H1 (cell line): Measurements from ENCODE around the gene FOSL1. TPM values are rescaled to one million over a fixed set of nuclear protein-coding genes. Genes with fewer than 3 reads are reported as not detected.

Experiments
- BACH1 ChIP-seq: IDR thresholded peaks from 2 replicates; pipeline ENCODE4 v1.6.1; 2012; ENCODE audit warnings: low read length, improper control_type of control experiment
- BCL11A ChIP-seq, 2 experiments: IDR thresholded peaks; one replicate each; pipeline ENCODE4 v1.6.1; 2011; ENCODE audit warnings: low read depth in 2 of 2, low read length in 2 of 2, mild to moderate bottlenecking in 2 of 2
- BRCA1 ChIP-seq: IDR thresholded peaks from 2 replicates; pipeline ENCODE4 v1.6.1; 2012; ENCODE audit warnings: low read depth, low read length, improper control_type of control experiment
- CREB1 ChIP-seq: IDR thresholded peaks from 2 replicates; pipeline ENCODE4 v1.6.1; 2012; ENCODE audit warnings: inconsistent platforms
- CTCF ChIP-seq, 3 experiments: IDR thresholded peaks; 1 replicate in 2 of 3; 2 replicates in 1 of 3; pipeline versions ENCODE4 v1.5.1 to v1.6.1; 2011; ENCODE audit warnings: low read length in 3 of 3, mild to moderate bottlenecking in 3 of 3, inconsistent platforms in 2 of 3, low read depth in 1 of 3, moderate library complexity in 1 of 3; ENCODE audit not compliant: insufficient read depth in 1 of 3; ENCODE audit errors: control extremely low read depth in 1 of 3
- E2F6 ChIP-seq: IDR thresholded peaks from 2 replicates; pipeline ENCODE4 v1.6.1; 2012; ENCODE audit warnings: inconsistent platforms
- EP300 ChIP-seq, 2 experiments: IDR thresholded peaks; 1 replicate in 1 of 2; 2 replicates in 1 of 2; pipeline ENCODE4 v1.6.1; 2011 to 2012; ENCODE audit warnings: low read depth in 2 of 2, low read length in 2 of 2, mild to moderate bottlenecking in 2 of 2, borderline replicate concordance in 1 of 2, inconsistent platforms in 1 of 2, moderate library complexity in 1 of 2
- EZH2 ChIP-seq: fragments of 200-600 bp; sonication (generic); IDR thresholded peaks from 2 replicates; pipeline ENCODE4 v1.7.1; 2012; ENCODE audit warnings: low read depth, mild to moderate bottlenecking, moderate library complexity, low read length, inconsistent platforms; ENCODE audit not compliant: severe bottlenecking
- HDAC2 ChIP-seq, 2 experiments: fragments of 300-600 bp in 1 of 2; sonication (generic) in 1 of 2; IDR thresholded peaks; 2 replicates each; pipeline ENCODE4 v1.6.1; 2011 to 2012; ENCODE audit warnings: low read depth in 2 of 2, low read length in 2 of 2, mild to moderate bottlenecking in 2 of 2, moderate library complexity in 2 of 2, borderline replicate concordance in 1 of 2, inconsistent platforms in 1 of 2
- JUND ChIP-seq: IDR thresholded peaks from 2 replicates; pipeline ENCODE4 v1.6.1; 2011; ENCODE audit warnings: mild to moderate bottlenecking, improper control_type of control experiment, low read length
- KDM1A ChIP-seq: fragments of 200-600, 300-600 bp; sonication (generic); IDR thresholded peaks from 2 replicates; pipeline ENCODE4 v1.7.1; 2016; ENCODE audit warnings: mild to moderate bottlenecking, low read length, borderline replicate concordance
- KDM5A ChIP-seq: fragments of 200-600 bp; IDR thresholded peaks from 2 replicates; pipeline ENCODE4 v1.7.1; 2012; ENCODE audit warnings: mild to moderate bottlenecking, low read length, inconsistent platforms, mixed read lengths
- MAX ChIP-seq: IDR thresholded peaks from 2 replicates; pipeline ENCODE4 v1.6.1; 2012; ENCODE audit warnings: inconsistent platforms
- POLR2A ChIP-seq, 2 experiments: IDR thresholded peaks; 1 replicate in 1 of 2; 2 replicates in 1 of 2; pipeline ENCODE4 v1.6.1; 2011; ENCODE audit warnings: low read depth in 2 of 2, low read length in 2 of 2, mild to moderate bottlenecking in 2 of 2; ENCODE audit errors: control extremely low read depth in 1 of 2
- RAD21 ChIP-seq, 2 experiments: IDR thresholded peaks in 1 of 2; conservative IDR thresholded peaks in 1 of 2; 2 replicates each; pipeline ENCODE4 v1.6.1; 2011; ENCODE audit warnings: low read depth in 2 of 2, low read length in 2 of 2, improper control_type of control experiment in 1 of 2, inconsistent platforms in 1 of 2, mild to moderate bottlenecking in 1 of 2, moderate library complexity in 1 of 2
- RBBP5 ChIP-seq: IDR thresholded peaks from 2 replicates; pipeline ENCODE4 v1.7.1; 2012; ENCODE audit warnings: low read depth, mild to moderate bottlenecking, inconsistent platforms, low read length, moderate library complexity, borderline replicate concordance
- SAP30 ChIP-seq: fragments of 300-600 bp; sonication (generic); IDR thresholded peaks from 2 replicates; pipeline ENCODE4 v1.7.1; 2012; ENCODE audit warnings: low read length, moderate library complexity, mild to moderate bottlenecking, inconsistent platforms; ENCODE audit not compliant: insufficient read depth, insufficient replicate concordance
- SP1 ChIP-seq: IDR thresholded peaks from 2 replicates; pipeline ENCODE4 v1.6.1; 2011; ENCODE audit warnings: low read depth, low read length
- SUZ12 ChIP-seq: fragments of 200-600 bp; sonication (generic); IDR thresholded peaks from 2 replicates; pipeline ENCODE4 v1.6.1; 2012; ENCODE audit warnings: mild to moderate bottlenecking, inconsistent platforms, low read length, moderate library complexity, mixed read lengths
- TAF7 ChIP-seq: optimal IDR thresholded peaks from 2 replicates; pipeline ENCODE3; 2011; ENCODE audit warnings: low read depth, mild to moderate bottlenecking, inconsistent platforms, low read length, moderate library complexity, borderline replicate concordance
- TBP ChIP-seq: IDR thresholded peaks from 2 replicates; pipeline ENCODE4 v1.6.1; 2011; ENCODE audit warnings: low read depth, low read length, improper control_type of control experiment
- polyA plus RNA-seq, 7 experiments: library from polyadenylated mRNA; depleted of rRNA in 3 of 7; stranded (reverse) in 5 of 7; unstranded in 2 of 7; fragments of >200 nt in 5 of 7; fragments of 200-250 nt in 2 of 7; gene quantifications; 1 replicate in 5 of 7; 2 replicates in 1 of 7; 4 replicates in 1 of 7; pipeline versions ENCODE4 v1.2.1 to v1.2.3, GENCODE V29; 2011 to 2013; ENCODE audit warnings: missing spikeins in 2 of 7, mixed read lengths in 2 of 7
- total RNA-seq: library from RNA; stranded (reverse); fragmentation: NEBNext Ultra II Directional; extraction: Animal tissue kit (Norgen Biotek cat#: 25700); gene quantifications from 2 replicates; pipeline ENCODE4 v1.2.1, GENCODE V29; 2021

Gene FOSL1
- total and polyA plus RNA-seq, 2 of the 8 experiments (the other 6 are each of a cell fraction or from before 2014, with no cell fraction given): 6.3 to 7.2 TPM

- no peak for TF ChIP-seq EZH2
- TF ChIP-seq BRCA1: no peak
- no peak for TF ChIP-seq JUND
- TF ChIP-seq SAP30: no peak
- peak; percentile 88 for TF ChIP-seq E2F6
- TF ChIP-seq TAF7: peak; percentile 58
- no peak; a peak in 1 of 4 replicates for TF ChIP-seq HDAC2 (IDR thresholded peaks at IDR 0.05; ENCODE audit: borderline replicate concordance in 1 of 2, low read depth in 2 of 2, low read length in 2 of 2)
- peak; percentile 80 for TF ChIP-seq MAX
- peak; percentile 46 to 58 for TF ChIP-seq POLR2A (IDR thresholded peaks at IDR 0.05; ENCODE audit: control extremely low read depth in 1 of 2, low read depth in 2 of 2, low read length in 2 of 2)
- peak; percentile 97 for TF ChIP-seq SP1
- TF ChIP-seq CREB1: peak; percentile 83
- no peak; the same call in 1 of the 2 replicates for TF ChIP-seq BACH1
- no peak for TF ChIP-seq KDM5A
- TF ChIP-seq CTCF (IDR thresholded peaks at IDR 0.05; ENCODE audit: control extremely low read depth in 1 of 3, insufficient read depth in 1 of 3, low read depth in 1 of 3, low read length in 3 of 3): no peak
- peak in 1 of 2 experiments; percentile 15 for TF ChIP-seq BCL11A (IDR thresholded peaks at IDR 0.05; ENCODE audit: low read depth in 2 of 2, low read length in 2 of 2)
- TF ChIP-seq RAD21 (IDR thresholded peaks at IDR 0.05 in 1 of 2, conservative IDR thresholded peaks at IDR 0.05 in 1 of 2; ENCODE audit: low read depth in 2 of 2, low read length in 2 of 2): peak in 1 of 2 experiments; percentile 29; a peak in 2 of 4 replicates
- TF ChIP-seq SUZ12: no peak
- 0 out of 2 replicates have a peak, but pooled peaks have one; percentile 40 for TF ChIP-seq TBP
- TF ChIP-seq RBBP5: 0 out of 2 replicates have a peak, but pooled peaks have one; percentile 22
- TF ChIP-seq KDM1A: peak; percentile 11; the same call in 1 of the 2 replicates
- peak in 1 of 2 experiments; percentile 71; a peak in 1 of 3 replicates for TF ChIP-seq EP300 (IDR thresholded peaks at IDR 0.05; ENCODE audit: borderline replicate concordance in 1 of 2, low read depth in 2 of 2, low read length in 2 of 2)
Observed at GRCh38 chr11:65919141-65919572, 19.0 kb upstream of the FOSL1 start, which contains the start of gene DRAP1 (continued).
